Activated T-helper 17 cell treated with anti-CD3 and anti-CD28 coated beads, Interleukin-2, amount 50 U/mL, for 72 hours (primary cell): ENCODE data around the gene C13orf46. TPM values are rescaled to one million over a fixed set of nuclear protein-coding genes. Genes with fewer than 3 reads are reported as not detected.

Source experiments
- ATAC-seq: fragments of 150-1000 bp; cut with Tn5 transposase; replicated peaks from 2 replicates; pipeline ENCODE4 v1.10.0; 2021; ENCODE audit warnings: mild to moderate bottlenecking, moderate library complexity
- H3K27ac Mint-ChIP-seq: one replicate; pipeline ENCODE4 v1.8.0; 2022; ENCODE audit warnings: mixed read lengths
- H3K27me3 Mint-ChIP-seq: one replicate; pipeline ENCODE4 v1.8.0; 2022; ENCODE audit warnings: mixed read lengths
- H3K36me3 Mint-ChIP-seq: one replicate; pipeline ENCODE4 v1.8.0; 2022; ENCODE audit warnings: low read depth, mild to moderate bottlenecking, mixed read lengths
- H3K4me1 Mint-ChIP-seq: one replicate; pipeline ENCODE4 v1.8.0; 2022; ENCODE audit warnings: mixed read lengths
- H3K4me3 Mint-ChIP-seq: one replicate; pipeline ENCODE4 v1.8.0; 2022; ENCODE audit warnings: mild to moderate bottlenecking, mixed read lengths
- H3K9me3 Mint-ChIP-seq: one replicate; pipeline ENCODE4 v1.8.0; 2022; ENCODE audit warnings: mixed read lengths
- total RNA-seq, 2 donors: library from RNA; stranded (reverse); gene quantifications; one replicate each; pipeline ENCODE4 v1.2.3, GENCODE V29; 2022

The C13orf46 gene
- total RNA-seq, 2 donors from 2014 or later, result 1.3 to 3.9 TPM

DNA sequence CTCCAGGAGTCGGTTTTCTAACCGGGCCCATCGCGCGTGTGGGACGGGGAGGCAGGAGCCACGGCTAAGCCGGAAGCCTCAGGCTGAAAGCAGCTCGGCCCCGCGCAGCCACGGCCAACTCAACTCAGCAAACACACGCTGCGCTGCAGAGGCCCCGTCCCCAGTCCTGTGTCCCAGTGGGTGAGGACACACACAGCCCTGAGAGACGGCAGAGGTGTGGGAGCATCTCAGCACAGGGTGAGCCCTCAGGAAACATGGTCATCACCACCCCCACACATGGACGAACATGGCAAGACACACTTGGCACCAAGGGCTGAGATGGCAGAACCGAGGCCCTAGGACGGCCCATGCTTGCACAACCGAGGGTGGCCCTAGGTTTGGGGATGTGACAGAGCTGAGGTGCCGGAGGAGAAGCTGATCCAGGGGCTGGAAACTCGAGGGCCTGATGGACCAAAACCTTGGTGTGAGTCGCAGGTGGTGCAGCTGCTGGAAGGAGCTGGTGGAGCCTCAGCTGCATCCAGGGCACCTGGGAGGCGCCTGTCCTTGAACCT is 29.0 kb upstream of the C13orf46 start:
- no peak for ATAC-seq

GRCh38 chr13:114002009-114002544 is 28.2 kb upstream of the C13orf46 start:
- Mint-ChIP-seq H3K27ac (no peak overlapping the region), H3K9me3 (no peaks in the 10 kb centered on the region), H3K4me3 (no peak overlapping the region), H3K27me3 (no peaks in the 10 kb centered on the region), H3K4me1 (peaks cover 12% of the 10 kb centered on the region), H3K36me3 (peaks cover 58% of the 10 kb centered on the region)
- no peak for ATAC-seq

More for the DNA sequence above, 29.0 kb upstream of the C13orf46 start:
- H3K27ac Mint-ChIP-seq, result no peak overlapping the region
- H3K27me3 Mint-ChIP-seq, result no peaks in the 10 kb centered on the region
- H3K4me3 Mint-ChIP-seq, result no peak overlapping the region
- peaks cover 12% of the 10 kb centered on the region for H3K4me1 Mint-ChIP-seq
- H3K9me3 Mint-ChIP-seq, result no peaks in the 10 kb centered on the region
- peaks cover 56% of the 10 kb centered on the region for H3K36me3 Mint-ChIP-seq

- Mint-ChIP-seq H3K4me3 (no peak overlapping the region), H3K27me3 (no peaks in the 10 kb centered on the region), H3K27ac (no peak overlapping the region), H3K36me3 (peaks cover 60% of the 10 kb centered on the region), H3K9me3 (no peaks in the 10 kb centered on the region), H3K4me1 (peaks cover 12% of the 10 kb centered on the region)
- no peak for ATAC-seq
Observed at GRCh38 chr13:114001331-114002008, 27.6 kb upstream of the C13orf46 start.

GRCh38 chr13:114000151-114001040 is 26.5 kb upstream of the C13orf46 start:
- Mint-ChIP-seq H3K9me3 (no peaks in the 10 kb centered on the region), H3K4me1 (peaks cover 12% of the 10 kb centered on the region), H3K27ac (no peak overlapping the region), H3K4me3 (no peak overlapping the region), H3K36me3 (peaks cover 60% of the 10 kb centered on the region), H3K27me3 (no peaks in the 10 kb centered on the region)
- no peak for ATAC-seq

- H3K4me1 Mint-ChIP-seq, result peaks cover 8% of the 10 kb centered on the region
- no peaks in the 10 kb centered on the region for H3K9me3 Mint-ChIP-seq
- H3K27me3 Mint-ChIP-seq, result no peaks in the 10 kb centered on the region
- peaks cover 56% of the 10 kb centered on the region for H3K36me3 Mint-ChIP-seq
- H3K4me3 Mint-ChIP-seq, result no peak overlapping the region
- H3K27ac Mint-ChIP-seq, result no peak overlapping the region
- ATAC-seq, result no peak
Observed at GRCh38 chr13:113999618-113999910, 25.7 kb upstream of the C13orf46 start.

DNA sequence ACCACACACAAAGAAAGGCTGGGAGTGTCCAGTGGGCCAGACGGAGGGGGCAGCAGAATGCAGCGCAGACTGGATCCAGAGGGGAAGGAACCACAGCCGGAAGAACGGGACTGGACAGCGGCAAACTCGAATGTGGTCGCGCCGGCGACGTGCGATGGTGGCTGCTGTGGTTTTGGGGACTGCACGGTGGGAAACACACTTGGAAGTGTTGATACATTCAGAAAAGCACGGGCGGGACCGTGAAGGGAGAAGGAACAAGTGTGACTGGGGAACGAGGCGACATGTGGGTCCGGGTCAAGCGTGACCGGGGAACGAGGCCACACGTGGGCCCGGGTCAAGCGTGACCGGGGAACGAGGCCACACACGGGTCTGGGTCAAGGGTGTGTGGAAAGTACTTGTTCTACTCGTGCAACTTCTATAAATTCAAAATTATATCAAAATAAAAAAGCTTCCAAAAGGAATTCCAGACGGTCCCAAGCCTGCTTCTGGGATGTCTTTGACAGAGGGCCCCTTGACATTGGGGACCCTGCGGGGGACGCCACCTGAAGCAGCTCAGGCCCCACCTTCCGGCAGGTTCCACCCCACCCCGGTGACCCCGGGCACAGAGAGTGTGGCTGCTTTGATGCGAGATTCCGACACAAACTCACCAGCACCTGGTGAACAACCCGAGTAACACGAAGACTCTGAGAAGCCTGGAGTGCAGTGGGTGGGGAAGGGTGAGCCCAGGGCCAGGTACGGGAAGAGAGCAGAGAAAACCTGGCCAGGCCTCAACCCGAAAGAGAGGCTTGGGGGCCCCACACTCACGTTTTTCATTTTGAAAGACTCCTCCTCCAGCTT is 25.1 kb upstream of the C13orf46 start:
- Mint-ChIP-seq H3K4me3 (peak overlapping the region; percentile 66), H3K27ac (peak overlapping the region; percentile 96), H3K4me1 (peaks cover 8% of the 10 kb centered on the region), H3K36me3 (peaks cover 56% of the 10 kb centered on the region), H3K9me3 (no peaks in the 10 kb centered on the region), H3K27me3 (no peaks in the 10 kb centered on the region)
- ATAC-seq, result peak; percentile 8

GRCh38 chr13:113997845-113998751 is 24.2 kb upstream of the C13orf46 start:
- ATAC-seq, result peak; percentile 77
- Mint-ChIP-seq H3K36me3 (peaks cover 52% of the 10 kb centered on the region), H3K9me3 (no peaks in the 10 kb centered on the region), H3K4me3 (peak overlapping the region; percentile 66), H3K27ac (peak overlapping the region; percentile 96), H3K27me3 (no peaks in the 10 kb centered on the region), H3K4me1 (peaks cover 8% of the 10 kb centered on the region)

- Mint-ChIP-seq H3K36me3 (peaks cover 62% of the 10 kb centered on the region), H3K4me3 (no peak overlapping the region), H3K9me3 (no peaks in the 10 kb centered on the region), H3K27ac (peak overlapping the region; percentile 96), H3K4me1 (peaks cover 8% of the 10 kb centered on the region), H3K27me3 (no peaks in the 10 kb centered on the region)
- no peak for ATAC-seq
Observed at GRCh38 chr13:113996912-113997745, 23.3 kb upstream of the C13orf46 start.

DNA sequence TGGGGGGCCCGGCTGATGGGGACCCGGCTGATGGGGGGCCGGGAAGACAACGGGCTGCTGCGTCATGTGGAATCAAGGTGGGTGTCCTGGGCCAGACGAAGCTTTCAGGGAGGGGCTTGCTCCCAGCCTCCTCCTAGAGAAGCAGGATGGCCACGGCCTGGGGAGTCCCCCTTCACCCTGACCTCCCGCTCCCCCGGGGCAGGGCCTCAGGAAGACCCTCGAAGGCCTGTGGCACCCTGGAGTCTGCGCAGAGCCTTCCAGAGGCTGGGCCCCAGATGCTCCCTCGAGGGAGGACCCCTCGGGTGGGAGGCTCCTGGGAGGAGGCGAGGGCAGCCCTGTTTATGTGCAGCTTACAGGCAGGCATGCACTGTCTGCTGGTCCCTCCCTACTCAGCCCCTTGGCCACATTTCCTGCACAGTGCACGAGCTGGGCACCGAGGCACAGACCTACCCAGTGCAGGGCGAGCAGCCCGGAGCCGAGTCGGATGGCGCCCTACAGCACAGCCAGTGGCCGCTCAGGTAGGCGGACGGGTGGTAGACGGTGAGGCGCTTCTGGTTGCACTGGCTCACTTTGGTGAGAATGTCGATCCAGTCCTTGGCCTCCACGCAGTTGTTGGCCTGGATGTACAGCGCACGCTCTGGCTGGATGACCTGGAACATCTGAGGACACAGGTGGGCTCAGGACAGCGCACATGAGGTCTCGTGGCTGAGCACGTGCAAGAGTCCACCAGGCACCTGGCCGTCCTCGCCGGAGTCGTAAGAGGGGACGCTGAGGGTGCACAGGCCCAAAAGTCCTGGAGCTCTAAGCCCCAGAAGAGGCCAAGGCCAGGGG is 22.4 kb upstream of the C13orf46 start:
- ATAC-seq, result no peak
- peaks cover 8% of the 10 kb centered on the region for H3K4me1 Mint-ChIP-seq
- peaks cover 68% of the 10 kb centered on the region for H3K36me3 Mint-ChIP-seq
- H3K27me3 Mint-ChIP-seq, result no peaks in the 10 kb centered on the region
- no peak overlapping the region for H3K4me3 Mint-ChIP-seq
- no peaks in the 10 kb centered on the region for H3K9me3 Mint-ChIP-seq
- H3K27ac Mint-ChIP-seq, result no peak overlapping the region

DNA sequence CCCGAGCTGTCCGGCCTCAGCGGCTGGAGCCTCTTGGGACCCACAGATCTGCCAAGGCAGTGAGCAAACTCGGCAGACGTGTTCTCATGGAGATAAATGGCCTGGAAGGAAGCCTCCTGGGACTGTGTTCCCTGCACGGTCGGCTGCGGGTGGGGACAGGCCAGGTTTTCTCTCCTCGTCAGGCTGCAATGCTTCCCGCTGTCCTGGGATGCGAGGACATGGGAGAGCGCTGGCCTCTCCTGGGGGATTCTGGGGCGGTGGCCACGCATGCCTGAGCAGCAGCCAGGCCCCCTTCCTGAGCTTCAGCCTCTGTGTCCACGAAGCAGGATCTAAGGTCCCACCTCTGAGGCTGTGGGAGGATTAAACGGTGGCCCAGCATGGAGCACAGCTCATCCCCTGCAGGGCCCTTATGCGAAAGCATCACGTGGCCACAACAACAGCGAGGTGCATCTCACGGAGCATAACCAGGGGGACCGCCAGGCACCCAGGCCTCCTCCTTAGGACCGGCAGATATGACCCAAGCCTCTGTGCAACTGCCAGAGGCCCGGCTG is 21.2 kb upstream of the C13orf46 start:
- Mint-ChIP-seq H3K9me3 (no peaks in the 10 kb centered on the region), H3K4me1 (peaks cover 8% of the 10 kb centered on the region), H3K36me3 (peaks cover 65% of the 10 kb centered on the region), H3K27ac (peak overlapping the region; percentile 61), H3K4me3 (no peak overlapping the region), H3K27me3 (no peaks in the 10 kb centered on the region)
- ATAC-seq, result no peak

DNA sequence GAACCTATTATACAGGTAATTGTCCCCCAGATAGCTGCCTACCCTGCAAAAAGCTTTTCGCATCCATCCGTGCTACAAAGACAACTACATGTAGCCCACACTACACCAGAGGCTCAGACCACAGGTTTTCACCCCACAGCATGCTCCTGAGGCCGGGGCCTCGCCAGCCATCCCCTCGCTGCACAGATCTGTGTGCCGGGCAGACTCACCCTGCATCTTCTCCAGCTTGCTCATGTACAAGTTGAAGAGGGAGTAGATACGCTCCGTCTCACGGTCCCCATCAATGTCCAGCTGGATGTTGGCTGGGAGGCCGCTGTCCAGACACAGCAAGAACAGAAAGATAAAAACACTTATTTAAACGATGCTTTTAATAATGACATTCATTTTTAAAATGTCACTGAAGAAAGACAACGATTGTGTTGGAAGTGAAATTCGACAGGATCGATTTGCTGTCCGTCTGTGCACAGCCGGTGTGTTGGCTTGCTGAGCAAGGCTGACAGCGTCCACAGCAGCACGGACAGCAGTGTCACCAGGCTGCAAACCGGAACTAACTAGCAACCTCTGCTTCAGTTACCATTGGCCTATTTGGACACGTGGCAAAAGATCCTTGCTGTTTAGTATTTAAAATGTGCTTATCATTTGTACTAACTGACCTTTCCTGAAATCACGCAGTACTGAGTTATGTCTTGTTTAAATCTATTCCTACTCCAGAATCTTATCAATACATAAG is 18.6 kb upstream of the C13orf46 start:
- Mint-ChIP-seq H3K27ac (peak overlapping the region; percentile 1), H3K27me3 (no peaks in the 10 kb centered on the region), H3K4me1 (peaks cover 10% of the 10 kb centered on the region), H3K4me3 (no peak overlapping the region), H3K36me3 (peaks cover 59% of the 10 kb centered on the region), H3K9me3 (no peaks in the 10 kb centered on the region)
- ATAC-seq, result no peak
